IPS DF 4.7 (cell line): ENCODE results near the gene ACO2.

Source experiments
- DNase-seq: peaks from one replicate; pipeline ENCODE4 v3.0.0-alpha.2; 2013; ENCODE audit warnings: low spot score; ENCODE audit errors: extremely low read depth

Gene ACO2

GRCh38 chr22:41488596-41489385 is 19.9 kb downstream of the ACO2 start:
- DNase-seq: no peak

DNA sequence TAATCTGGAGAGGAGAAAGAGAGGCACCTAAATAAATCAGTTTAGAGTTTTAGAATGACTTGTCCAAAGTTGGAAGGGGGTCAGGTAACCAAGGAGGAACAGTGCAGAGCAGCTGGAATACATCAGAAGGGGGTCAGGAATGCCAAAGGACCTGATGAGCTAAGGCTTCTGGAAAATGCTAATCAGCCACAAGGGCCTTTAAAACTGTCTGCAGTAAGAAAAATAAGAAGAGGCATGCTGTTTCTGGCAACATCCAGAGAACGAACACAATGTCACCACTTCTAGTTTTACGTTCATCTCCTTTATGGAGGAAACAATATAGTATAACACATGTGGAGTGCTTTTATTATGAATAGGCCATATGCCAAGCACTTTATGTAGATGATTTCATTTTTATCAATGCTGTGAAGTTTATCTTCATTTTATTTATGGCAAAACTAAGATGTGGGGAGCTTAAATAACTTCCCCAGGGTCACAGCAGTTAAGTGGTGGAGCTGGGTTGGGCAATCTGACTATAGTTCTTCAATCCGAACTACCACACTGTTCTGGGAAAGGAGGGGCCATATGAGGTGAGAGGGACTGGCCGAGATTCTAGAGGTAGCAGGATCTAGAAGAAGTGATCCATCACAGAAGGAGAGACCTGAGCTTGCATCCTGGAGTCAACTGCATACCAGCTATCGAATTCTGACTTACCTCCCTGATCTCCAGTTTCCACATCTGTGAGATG is 22.6 kb downstream of the ACO2 start:
- no peak for DNase-seq

- no peak for DNase-seq
Measured at GRCh38 chr22:41498303-41498835, 29.5 kb downstream of the ACO2 start.

DNA sequence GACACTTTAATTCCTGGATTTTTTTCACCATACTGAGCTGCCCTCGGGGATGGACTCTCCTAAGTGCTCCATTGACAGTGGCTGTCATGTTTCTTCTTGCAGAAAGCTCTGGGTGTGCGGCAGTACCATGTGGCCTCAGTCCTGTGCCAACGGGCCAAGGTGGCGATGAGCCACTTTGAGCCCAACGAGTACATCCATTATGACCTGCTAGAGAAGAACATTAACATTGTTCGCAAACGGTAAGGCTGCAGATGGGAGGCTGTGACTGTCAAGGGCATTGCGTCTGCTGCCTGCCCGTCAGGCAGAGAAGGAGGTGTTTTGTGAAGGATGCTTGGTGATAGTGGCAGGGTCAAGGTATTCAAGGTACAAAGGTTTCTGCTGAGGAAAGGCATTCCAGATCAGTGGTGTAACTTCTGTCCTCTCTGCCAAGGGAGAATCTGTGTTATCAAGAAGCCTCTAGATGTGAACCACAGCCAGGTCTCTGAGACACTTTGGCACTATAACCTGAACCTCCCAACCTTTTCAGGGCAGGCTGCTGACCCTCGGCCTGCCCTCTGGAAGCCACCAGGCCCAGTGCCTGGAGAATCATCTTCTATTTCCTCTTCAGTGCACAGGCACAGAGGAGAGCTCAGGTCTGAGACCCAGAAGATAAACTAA is 30.8 kb downstream of the ACO2 start:
- DNase-seq: no peak

DNA sequence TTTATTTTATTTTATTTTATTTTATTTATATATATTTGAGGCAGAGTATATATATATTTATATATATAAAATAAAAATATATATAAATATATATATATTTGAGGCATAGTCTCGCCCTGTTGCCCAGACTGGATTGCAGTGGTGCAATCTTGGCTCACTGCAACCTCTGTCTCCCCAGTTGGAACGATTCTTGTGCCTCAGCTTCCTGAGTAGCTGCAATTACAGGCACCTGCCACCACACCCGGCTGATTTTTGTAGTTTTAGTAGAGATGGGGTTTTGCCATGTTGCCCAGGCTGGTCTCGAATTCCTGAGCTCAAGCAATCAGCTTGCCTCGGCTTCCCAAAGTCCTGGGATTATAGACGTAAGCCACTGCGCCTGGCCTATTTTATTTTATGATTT is 31.4 kb downstream of the ACO2 start:
- DNase-seq: no peak

DNA sequence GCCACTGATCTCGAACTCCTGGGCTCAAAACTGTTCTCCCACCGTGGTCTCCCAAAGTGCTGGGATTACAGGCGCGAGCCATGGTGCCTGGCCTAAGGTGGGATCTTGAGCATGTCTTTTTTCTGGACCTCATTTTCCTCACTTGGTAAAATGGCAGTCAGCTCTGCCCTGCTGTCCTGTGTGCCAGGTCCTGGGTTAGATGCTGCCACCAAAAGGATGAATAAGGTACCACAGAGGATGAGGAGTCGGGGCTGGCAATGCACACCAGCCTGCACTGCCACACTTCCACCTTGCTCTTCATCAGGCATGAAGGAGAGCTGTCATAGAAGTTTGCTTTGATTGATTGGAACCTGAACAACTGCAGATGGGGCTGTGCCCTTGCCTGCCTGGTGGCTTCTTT is 32.3 kb downstream of the ACO2 start:
- no peak for DNase-seq

DNA sequence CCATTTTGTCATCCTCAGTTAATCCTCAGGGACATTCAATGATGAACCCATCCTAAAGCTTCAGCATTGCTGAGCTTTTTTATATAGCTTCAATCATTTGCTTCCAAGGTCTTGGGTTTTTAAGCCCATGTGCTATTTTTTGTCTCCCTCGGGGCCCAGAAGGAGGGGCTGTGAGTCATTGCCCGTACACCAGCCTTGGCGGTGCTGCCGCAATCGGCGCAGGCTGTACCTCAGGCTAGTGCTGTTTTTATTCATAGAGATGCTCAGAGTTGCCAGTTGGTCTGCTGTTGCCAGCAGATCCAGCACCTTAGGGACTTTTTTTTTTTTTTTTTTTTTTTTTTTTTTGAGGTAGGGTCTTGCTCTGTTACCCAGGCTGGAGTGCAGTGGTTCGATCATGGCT is 35.5 kb downstream of the ACO2 start:
- DNase-seq: no peak

- DNase-seq: no peak
Measured at GRCh38 chr22:41504816-41505215, 35.9 kb downstream of the ACO2 start.

- DNase-seq: no peak
Measured at GRCh38 chr22:41505511-41506220, 36.7 kb downstream of the ACO2 start.

GRCh38 chr22:41507330-41508063 is 38.6 kb downstream of the ACO2 start:
- DNase-seq: no peak

DNA sequence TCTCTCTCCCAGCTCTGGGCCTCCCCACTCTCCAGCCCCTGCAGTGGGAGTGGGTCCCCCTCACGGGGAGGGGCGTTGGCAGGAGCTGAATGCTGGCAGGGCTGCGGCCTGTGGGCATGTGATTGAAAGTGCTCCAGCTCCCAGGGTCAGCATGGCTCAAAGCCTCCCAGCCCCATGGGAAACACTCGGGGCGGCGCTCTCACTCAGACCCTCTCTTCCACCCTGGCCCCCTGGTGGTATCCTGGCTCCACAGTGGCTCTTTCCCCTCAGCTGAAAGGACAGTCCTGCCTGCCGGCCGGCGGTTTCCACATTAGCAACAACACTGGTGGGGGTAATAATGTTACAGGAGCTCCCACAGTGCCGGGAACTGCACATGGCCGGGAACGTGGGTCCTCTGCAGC is 39.9 kb downstream of the ACO2 start:
- DNase-seq: no peak

- DNase-seq: no peak
Measured at GRCh38 chr22:41511521-41511968, 42.6 kb downstream of the ACO2 start.

DNA sequence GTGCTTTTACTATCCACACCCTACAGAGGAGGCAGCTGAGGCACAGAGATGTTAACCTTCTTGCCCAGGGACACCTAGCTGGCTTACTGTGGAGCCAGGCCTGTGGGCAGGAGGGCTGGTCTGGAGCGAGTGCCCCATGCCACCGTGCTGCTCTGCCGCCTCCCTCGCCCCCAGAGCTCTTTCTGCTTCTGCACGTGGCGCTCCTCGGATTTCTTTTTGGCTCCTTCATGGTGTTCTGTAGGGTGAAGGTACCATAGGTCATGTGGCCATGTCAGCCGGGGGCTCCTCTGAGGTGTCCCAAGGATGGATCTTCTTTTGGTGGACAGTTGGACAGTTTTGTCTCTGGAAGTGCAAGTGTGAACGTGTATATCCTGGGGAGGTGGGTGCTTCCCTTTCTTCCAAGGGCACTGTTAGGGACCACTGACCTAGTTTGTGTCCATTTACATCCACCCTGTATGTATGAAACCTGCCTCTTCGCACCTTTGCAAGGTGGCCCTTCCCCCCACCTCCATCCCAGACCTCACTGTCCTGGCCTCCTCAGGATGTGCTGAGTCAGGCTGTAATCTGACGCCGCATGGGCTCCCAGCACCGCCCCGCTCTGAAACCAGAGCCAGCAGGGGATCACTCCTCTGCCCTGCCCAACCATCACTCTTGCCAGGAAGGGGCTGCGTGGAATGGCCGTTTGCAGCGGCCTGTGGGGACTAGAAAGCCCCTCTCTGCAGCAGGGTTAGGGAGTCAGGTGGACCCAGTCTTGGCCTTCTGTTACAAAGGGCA is 43.7 kb downstream of the ACO2 start:
- DNase-seq: peak; percentile 79

DNA sequence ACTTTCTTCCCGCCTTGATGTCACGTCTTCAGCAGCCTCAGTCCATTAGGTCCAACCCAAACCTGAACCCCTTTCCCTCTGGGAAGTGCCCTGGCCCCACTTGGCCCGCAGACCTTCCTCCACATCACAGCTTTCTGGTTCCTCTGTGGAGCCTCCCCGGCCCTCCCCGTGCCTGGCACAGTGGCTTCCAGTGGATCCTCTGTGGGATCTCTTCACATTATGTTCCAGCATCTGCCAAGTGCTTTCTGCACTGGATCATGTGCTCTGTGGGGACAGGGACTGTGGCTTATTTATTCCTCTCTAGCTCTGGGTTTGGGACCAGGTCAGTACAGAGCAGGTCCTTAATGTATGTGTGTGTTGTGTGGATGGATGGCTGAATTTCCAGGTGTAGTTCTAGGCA is 44.5 kb downstream of the ACO2 start:
- no peak for DNase-seq

GRCh38 chr22:41516462-41516861 is 47.5 kb downstream of the ACO2 start:
- DNase-seq: no peak

GRCh38 chr22:41517172-41518047 is 48.5 kb downstream of the ACO2 start:
- no peak for DNase-seq

- DNase-seq: no peak
Measured at GRCh38 chr22:41518048-41518347, 49.1 kb downstream of the ACO2 start.

DNA sequence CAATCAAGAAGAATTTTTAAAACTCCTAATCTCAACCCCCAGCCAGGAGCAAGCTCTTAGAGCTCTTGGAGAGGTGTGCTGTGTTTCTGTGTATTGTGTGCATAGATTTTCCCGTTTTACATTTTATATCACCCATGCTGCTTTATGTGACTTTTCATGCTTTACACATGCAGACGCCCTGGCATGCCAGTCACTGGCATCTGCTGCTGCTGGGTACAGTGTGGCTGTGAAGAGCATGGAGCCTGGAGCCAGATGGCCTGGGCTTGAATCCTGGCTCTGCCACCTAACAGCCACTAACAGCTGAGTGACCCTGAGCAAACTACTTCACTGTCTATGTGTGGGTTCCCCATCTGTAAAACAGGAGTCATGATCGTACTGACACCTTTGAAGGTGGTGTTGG is 52.2 kb downstream of the ACO2 start:
- no peak for DNase-seq

GRCh38 chr22:41522813-41523212 is 53.9 kb downstream of the ACO2 start:
- no peak for DNase-seq
